Measurements from ENCODE around the gene DRC7. TPM values are rescaled to one million over a fixed set of nuclear protein-coding genes. Genes with fewer than 3 reads are reported as not detected.
"Not testable (repeated sequence)": the region's sequence is repeated elsewhere in the genome, so short reads cannot be mapped to it uniquely, and the experiment has no call there.

The DRC7 gene
- total RNA-seq, 2 donors from 2014 or later: not detected

DNA sequence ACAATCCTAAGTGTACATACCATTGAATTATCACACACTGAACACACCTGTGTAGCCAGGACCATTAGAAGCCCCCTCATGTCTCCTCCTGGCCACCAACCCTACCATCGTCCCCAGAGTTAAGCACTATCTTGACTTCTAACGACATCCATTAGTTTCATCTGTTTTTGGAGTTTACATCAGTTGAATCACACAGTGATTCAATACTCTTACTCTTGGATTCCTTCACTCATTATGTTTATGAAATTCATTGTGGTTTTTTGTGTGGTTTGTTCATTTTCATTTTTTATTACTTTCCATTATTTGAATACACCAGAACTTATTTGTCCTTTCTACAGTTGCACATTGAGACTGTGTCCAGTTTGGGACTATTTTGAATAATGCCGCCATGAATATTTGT, 13.6 kb downstream of the DRC7 start:
- Histone ChIP-seq H3K36me3 (no peaks in the 10 kb centered on the region), H3K9me3 (no peaks in the 10 kb centered on the region), H3K4me3 (no peak overlapping the region), H3K27ac (no peak overlapping the region), H3K4me1 (ENCODE audit: control insufficient read depth in 1 of 2, low read depth in 2 of 2) (no peaks in the 10 kb centered on the region), H3K27me3 (replicated peaks; ENCODE audit: insufficient read depth) (no peaks in the 10 kb centered on the region)
- ATAC-seq (ENCODE audit: insufficient number of reproducible peaks, low FRiP score, low read depth) (no peak), DNase-seq (ENCODE audit: low spot score) (no peak)
- TF ChIP-seq, protein P1, sequence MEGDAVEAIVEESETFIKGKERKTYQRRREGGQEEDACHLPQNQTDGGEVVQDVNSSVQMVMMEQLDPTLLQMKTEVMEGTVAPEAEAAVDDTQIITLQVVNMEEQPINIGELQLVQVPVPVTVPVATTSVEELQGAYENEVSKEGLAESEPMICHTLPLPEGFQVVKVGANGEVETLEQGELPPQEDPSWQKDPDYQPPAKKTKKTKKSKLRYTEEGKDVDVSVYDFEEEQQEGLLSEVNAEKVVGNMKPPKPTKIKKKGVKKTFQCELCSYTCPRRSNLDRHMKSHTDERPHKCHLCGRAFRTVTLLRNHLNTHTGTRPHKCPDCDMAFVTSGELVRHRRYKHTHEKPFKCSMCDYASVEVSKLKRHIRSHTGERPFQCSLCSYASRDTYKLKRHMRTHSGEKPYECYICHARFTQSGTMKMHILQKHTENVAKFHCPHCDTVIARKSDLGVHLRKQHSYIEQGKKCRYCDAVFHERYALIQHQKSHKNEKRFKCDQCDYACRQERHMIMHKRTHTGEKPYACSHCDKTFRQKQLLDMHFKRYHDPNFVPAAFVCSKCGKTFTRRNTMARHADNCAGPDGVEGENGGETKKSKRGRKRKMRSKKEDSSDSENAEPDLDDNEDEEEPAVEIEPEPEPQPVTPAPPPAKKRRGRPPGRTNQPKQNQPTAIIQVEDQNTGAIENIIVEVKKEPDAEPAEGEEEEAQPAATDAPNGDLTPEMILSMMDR (IDR thresholded peaks at IDR 0.05): no peak

DNA sequence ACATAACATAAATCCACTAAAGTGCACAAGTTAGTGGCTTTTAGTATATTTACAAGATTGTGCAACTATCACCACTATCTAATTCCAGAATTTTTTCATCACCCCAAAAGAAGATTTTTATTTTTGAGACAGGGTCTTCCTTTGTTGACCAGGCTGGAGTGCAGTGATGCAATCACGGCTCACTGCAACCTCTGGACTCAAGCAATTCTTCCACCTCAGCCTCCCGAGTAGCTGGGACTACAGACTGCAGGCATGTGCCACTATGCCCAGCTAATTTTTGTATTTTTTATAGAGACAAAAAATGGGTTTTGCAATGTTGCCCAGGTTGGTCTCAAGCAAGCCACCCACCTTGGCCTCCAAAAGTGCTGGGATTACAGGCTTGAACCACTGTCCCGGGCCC, 15.1 kb downstream of the DRC7 start:
- Histone ChIP-seq H3K4me1 (ENCODE audit: control insufficient read depth in 1 of 2, low read depth in 2 of 2) (no peaks in the 10 kb centered on the region), H3K4me3 (no peak overlapping the region), H3K36me3 (no peaks in the 10 kb centered on the region), H3K27ac (no peak overlapping the region), H3K27me3 (replicated peaks; ENCODE audit: insufficient read depth) (no peaks in the 10 kb centered on the region), H3K9me3 (no peaks in the 10 kb centered on the region)
- TF ChIP-seq, protein P1 (IDR thresholded peaks at IDR 0.05): no peak
- DNase-seq (ENCODE audit: low spot score) (no peak), ATAC-seq (ENCODE audit: insufficient number of reproducible peaks, low FRiP score, low read depth) (no peak)

DNA sequence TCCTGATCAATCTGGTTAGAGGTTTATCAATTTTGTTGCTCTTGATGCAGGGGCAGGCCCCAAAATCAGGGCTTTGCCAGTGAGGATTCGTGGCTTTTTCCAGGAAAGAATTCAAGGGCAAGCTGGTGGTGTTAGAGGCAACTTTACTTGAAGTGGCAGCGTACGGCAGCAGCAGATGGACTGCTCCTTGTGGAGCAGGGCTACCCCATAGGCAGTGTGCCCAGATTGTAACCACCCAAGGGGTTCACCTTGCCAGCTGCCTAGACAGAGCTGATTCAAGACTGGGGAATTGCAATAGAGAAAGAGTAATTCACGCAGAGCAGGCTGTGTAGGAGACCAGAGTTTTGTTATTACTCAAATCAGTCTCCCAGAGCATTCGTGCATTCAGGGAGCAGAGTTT, 16.7 kb downstream of the DRC7 start:
- no peak overlapping the region for H3K27ac ChIP-seq
- H3K4me3 ChIP-seq: no peak overlapping the region
- TF ChIP-seq, protein P1 (IDR thresholded peaks at IDR 0.05): no peak
- no peak for ATAC-seq (ENCODE audit: insufficient number of reproducible peaks, low FRiP score, low read depth)
- no peaks in the 10 kb centered on the region for H3K36me3 ChIP-seq
- H3K4me1 ChIP-seq (ENCODE audit: control insufficient read depth in 1 of 2, low read depth in 2 of 2): no peaks in the 10 kb centered on the region
- DNase-seq (ENCODE audit: low spot score): no peak
- H3K9me3 ChIP-seq: no peaks in the 10 kb centered on the region
- no peaks in the 10 kb centered on the region for H3K27me3 ChIP-seq (replicated peaks; ENCODE audit: insufficient read depth)

DNA sequence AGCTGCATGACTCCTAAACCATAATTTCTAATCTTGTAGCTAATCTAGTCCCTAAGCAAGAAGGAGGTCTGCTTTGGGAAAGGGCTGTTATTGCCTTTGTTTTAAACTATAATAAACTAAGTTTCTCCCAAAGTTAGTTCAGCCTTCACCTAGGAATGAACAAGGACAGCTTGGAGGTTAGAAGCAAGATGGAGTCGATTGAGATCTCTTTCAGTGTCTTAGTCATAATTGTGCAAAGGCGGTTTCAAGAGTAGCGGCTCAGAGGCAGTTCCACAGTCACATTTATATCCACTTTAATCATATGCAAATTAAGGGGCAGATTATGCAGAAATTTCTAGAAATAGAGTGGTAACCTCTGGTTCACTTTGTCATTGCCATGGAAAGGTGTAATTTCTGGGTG, 17.4 kb downstream of the DRC7 start:
- H3K9me3 ChIP-seq: no peaks in the 10 kb centered on the region
- H3K27me3 ChIP-seq (replicated peaks; ENCODE audit: insufficient read depth): no peaks in the 10 kb centered on the region
- no peaks in the 10 kb centered on the region for H3K36me3 ChIP-seq
- DNase-seq (ENCODE audit: low spot score) (no peak), ATAC-seq (ENCODE audit: insufficient number of reproducible peaks, low FRiP score, low read depth) (no peak)
- H3K4me3 ChIP-seq: no peak overlapping the region
- H3K4me1 ChIP-seq (ENCODE audit: control insufficient read depth in 1 of 2, low read depth in 2 of 2): no peaks in the 10 kb centered on the region
- TF ChIP-seq, protein P1 (IDR thresholded peaks at IDR 0.05): no peak
- H3K27ac ChIP-seq: no peak overlapping the region

DNA sequence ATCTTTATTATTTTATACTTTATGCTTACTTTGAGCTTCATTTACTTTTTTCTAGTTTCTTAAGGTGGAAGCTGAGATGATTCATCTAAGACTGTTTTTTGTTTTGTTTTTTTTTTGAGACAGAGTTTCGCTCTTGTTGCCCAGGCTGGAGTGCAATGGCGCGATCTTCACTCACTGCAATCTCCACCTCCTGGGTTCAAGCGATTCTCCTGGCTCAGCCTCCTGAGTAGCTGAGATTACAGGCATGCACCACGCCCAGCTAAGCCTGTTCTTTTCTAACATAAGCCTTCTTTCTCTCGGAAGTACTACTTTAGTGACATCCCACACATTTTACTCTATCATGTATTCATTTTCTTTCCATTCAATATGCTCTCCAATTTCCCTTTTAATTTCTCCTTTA, 18.0 kb downstream of the DRC7 start:
- not testable (repeated sequence) for ATAC-seq (ENCODE audit: insufficient number of reproducible peaks, low FRiP score, low read depth)

DNA sequence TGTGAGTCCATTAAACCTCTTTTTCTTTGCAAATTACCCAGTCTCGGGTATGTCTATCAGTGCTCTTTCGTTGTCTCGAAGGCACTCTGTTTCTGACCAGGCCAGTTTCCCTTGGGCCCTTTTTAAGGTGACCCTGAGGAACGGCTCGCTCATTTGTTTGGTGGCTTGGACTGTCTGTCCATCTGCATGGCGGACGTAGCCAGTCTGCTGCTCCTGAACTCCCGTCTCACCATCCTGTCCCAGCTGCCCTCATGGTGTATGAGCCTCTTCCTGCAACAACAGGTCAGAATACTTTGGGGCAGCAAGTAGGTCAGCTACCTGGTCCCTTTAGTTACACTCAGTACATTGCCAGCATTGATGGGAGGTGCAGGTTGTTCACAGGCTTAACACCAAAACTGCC, 19.0 kb downstream of the DRC7 start:
- Histone ChIP-seq H3K9me3 (no peaks in the 10 kb centered on the region), H3K4me3 (no peak overlapping the region), H3K4me1 (ENCODE audit: control insufficient read depth in 1 of 2, low read depth in 2 of 2) (no peaks in the 10 kb centered on the region), H3K27me3 (replicated peaks; ENCODE audit: insufficient read depth) (no peaks in the 10 kb centered on the region), H3K27ac (no peak overlapping the region), H3K36me3 (no peaks in the 10 kb centered on the region)
- no peak for ATAC-seq (ENCODE audit: insufficient number of reproducible peaks, low FRiP score, low read depth)
- DNase-seq (ENCODE audit: low spot score): no peak
- TF ChIP-seq, protein P1 (IDR thresholded peaks at IDR 0.05): no peak

More for the DNA sequence above, 18.0 kb downstream of the DRC7 start:
- H3K27me3 ChIP-seq (replicated peaks; ENCODE audit: insufficient read depth); H3K4me1 ChIP-seq (ENCODE audit: control insufficient read depth in 1 of 2, low read depth in 2 of 2); H3K4me3 ChIP-seq; H3K36me3 ChIP-seq; DNase-seq (ENCODE audit: low spot score); H3K27ac ChIP-seq; H3K9me3 ChIP-seq: not testable (repeated sequence)
